Astrocyte (in vitro differentiated cells and primary cell): Measurements from ENCODE around the gene ECI1. TPM values are rescaled to one million over a fixed set of nuclear protein-coding genes. Genes with fewer than 3 reads are reported as not detected.

ENCODE experiments used
- DNase-seq: peaks from one replicate; pipeline ENCODE4 v3.0.0-alpha.2; 2010; ENCODE audit warnings: low read depth
- FAIRE-seq: peaks from 2 replicates; lab custom pipeline; 2011; peaks lifted over from hg19 to GRCh38; lab: Jason Lieb, UNC
- H2AFZ ChIP-seq: 2 replicates; pipeline ENCODE4 v1.6.0; 2012; ENCODE audit warnings: low read depth, low read length, inconsistent platforms
- H3K27ac ChIP-seq: 2 replicates; pipeline ENCODE4 v1.5.1; 2011; ENCODE audit warnings: low read depth, low read length, inconsistent platforms
- H3K27me3 ChIP-seq: 2 replicates; pipeline ENCODE4 v1.6.0; 2011; ENCODE audit warnings: low read length, inconsistent platforms; ENCODE audit not compliant: insufficient read depth
- H3K36me3 ChIP-seq: 2 replicates; pipeline ENCODE4 v1.5.1; 2011; ENCODE audit warnings: low read length, inconsistent platforms; ENCODE audit not compliant: insufficient read depth
- H3K4me1 ChIP-seq: 2 replicates; pipeline ENCODE4 v1.5.1; 2011; ENCODE audit warnings: low read length, inconsistent platforms; ENCODE audit not compliant: insufficient read depth
- H3K4me2 ChIP-seq: 2 replicates; pipeline ENCODE4 v1.6.0; 2012; ENCODE audit warnings: low read length, inconsistent platforms
- H3K4me3 ChIP-seq: 2 replicates; pipeline ENCODE4 v1.5.1; 2011; ENCODE audit warnings: low read depth, mild to moderate bottlenecking, low read length, inconsistent platforms; ENCODE audit not compliant: insufficient read depth
- H3K79me2 ChIP-seq: 2 replicates; pipeline ENCODE4 v1.6.0; 2012; ENCODE audit warnings: mild to moderate bottlenecking, low read length, inconsistent platforms; ENCODE audit not compliant: insufficient read depth
- H3K9ac ChIP-seq: 2 replicates; pipeline ENCODE4 v1.6.0; 2012; ENCODE audit warnings: mild to moderate bottlenecking, low read length, inconsistent platforms
- H3K9me3 ChIP-seq: 2 replicates; pipeline ENCODE4 v1.5.1; 2012; ENCODE audit warnings: low read depth, mild to moderate bottlenecking, low read length, inconsistent platforms; ENCODE audit not compliant: insufficient read depth
- H4K20me1 ChIP-seq: 2 replicates; pipeline ENCODE4 v1.6.0; 2012; ENCODE audit warnings: low read length, inconsistent platforms; ENCODE audit not compliant: insufficient read depth
- H3K27ac Mint-ChIP-seq: one replicate; pipeline ENCODE4 v1.8.0; 2021; ENCODE audit warnings: mild to moderate bottlenecking, mixed read lengths; ENCODE audit not compliant: unreplicated experiment
- H3K27me3 Mint-ChIP-seq: one replicate; pipeline ENCODE4 v1.8.0; 2021; ENCODE audit warnings: low read depth, mixed read lengths; ENCODE audit not compliant: unreplicated experiment
- H3K36me3 Mint-ChIP-seq: one replicate; pipeline ENCODE4 v1.8.0; 2021; ENCODE audit warnings: low read depth, mixed read lengths; ENCODE audit not compliant: unreplicated experiment
- H3K4me1 Mint-ChIP-seq: one replicate; pipeline ENCODE4 v1.8.0; 2021; ENCODE audit warnings: low read depth, mixed read lengths; ENCODE audit not compliant: unreplicated experiment
- H3K4me3 Mint-ChIP-seq: one replicate; pipeline ENCODE4 v1.8.0; 2021; ENCODE audit warnings: mild to moderate bottlenecking, moderate library complexity, mixed read lengths; ENCODE audit not compliant: unreplicated experiment
- H3K9me3 Mint-ChIP-seq: one replicate; pipeline ENCODE4 v1.8.0; 2021; ENCODE audit warnings: mild to moderate bottlenecking, mixed read lengths; ENCODE audit not compliant: unreplicated experiment
- EZH2 ChIP-seq: IDR thresholded peaks from 2 replicates; pipeline ENCODE4 v1.6.1; 2012; ENCODE audit warnings: mild to moderate bottlenecking, low read length, inconsistent platforms; ENCODE audit not compliant: insufficient read depth
- total RNA-seq: library from RNA; stranded (reverse); gene quantifications from 2 replicates; pipeline ENCODE4 v1.2.1, GENCODE V29; 2021
- TF ChIP-seq, protein P1 (sequence below): IDR thresholded peaks from 2 replicates; pipeline ENCODE4 v1.5.1; 2011; ENCODE audit warnings: low read depth, mild to moderate bottlenecking, inconsistent platforms, low read length, moderate library complexity; ENCODE audit not compliant: insufficient read depth

Gene ECI1
- total RNA-seq, 1 donor from 2014 or later = 53.4 TPM

- Histone ChIP-seq H3K9me3 (no peaks in the 10 kb centered on the region), H3K79me2 (peaks cover 18% of the 10 kb centered on the region), H3K27me3 (no peaks in the 10 kb centered on the region), H3K27ac (no peak overlapping the region), H3K36me3 (no peaks in the 10 kb centered on the region), H3K9ac (peak overlapping the region; percentile 96), H4K20me1 (peaks cover 11% of the 10 kb centered on the region), H3K4me2 (peak overlapping the region; percentile 100), H2AFZ (no peak overlapping the region), H3K4me1 (peaks cover 11% of the 10 kb centered on the region), H3K4me3 (peak overlapping the region; percentile 81)
- H3K27me3 Mint-ChIP-seq = peaks cover 9% of the 10 kb centered on the region
- FAIRE-seq (no peak), DNase-seq (no peak)
- peak overlapping the region; percentile 4 for H3K27ac Mint-ChIP-seq
- no peak for TF ChIP-seq EZH2
- TF ChIP-seq, protein P1, sequence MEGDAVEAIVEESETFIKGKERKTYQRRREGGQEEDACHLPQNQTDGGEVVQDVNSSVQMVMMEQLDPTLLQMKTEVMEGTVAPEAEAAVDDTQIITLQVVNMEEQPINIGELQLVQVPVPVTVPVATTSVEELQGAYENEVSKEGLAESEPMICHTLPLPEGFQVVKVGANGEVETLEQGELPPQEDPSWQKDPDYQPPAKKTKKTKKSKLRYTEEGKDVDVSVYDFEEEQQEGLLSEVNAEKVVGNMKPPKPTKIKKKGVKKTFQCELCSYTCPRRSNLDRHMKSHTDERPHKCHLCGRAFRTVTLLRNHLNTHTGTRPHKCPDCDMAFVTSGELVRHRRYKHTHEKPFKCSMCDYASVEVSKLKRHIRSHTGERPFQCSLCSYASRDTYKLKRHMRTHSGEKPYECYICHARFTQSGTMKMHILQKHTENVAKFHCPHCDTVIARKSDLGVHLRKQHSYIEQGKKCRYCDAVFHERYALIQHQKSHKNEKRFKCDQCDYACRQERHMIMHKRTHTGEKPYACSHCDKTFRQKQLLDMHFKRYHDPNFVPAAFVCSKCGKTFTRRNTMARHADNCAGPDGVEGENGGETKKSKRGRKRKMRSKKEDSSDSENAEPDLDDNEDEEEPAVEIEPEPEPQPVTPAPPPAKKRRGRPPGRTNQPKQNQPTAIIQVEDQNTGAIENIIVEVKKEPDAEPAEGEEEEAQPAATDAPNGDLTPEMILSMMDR = no peak
- peaks cover 4% of the 10 kb centered on the region for H3K4me1 Mint-ChIP-seq
- H3K9me3 Mint-ChIP-seq = peaks cover 7% of the 10 kb centered on the region
- H3K4me3 Mint-ChIP-seq = peak overlapping the region; percentile 81
- H3K36me3 Mint-ChIP-seq = peaks cover 4% of the 10 kb centered on the region
Measured at GRCh38 chr16:2206420-2206779, 45.0 kb downstream of the ECI1 start.

GRCh38 chr16:2205967-2206313 lies 45.4 kb downstream of the ECI1 start:
- H3K9ac ChIP-seq = peak overlapping the region; percentile 96
- peak overlapping the region; percentile 95 for H3K27ac ChIP-seq
- no peaks in the 10 kb centered on the region for H3K27me3 ChIP-seq
- peaks cover 18% of the 10 kb centered on the region for H3K79me2 ChIP-seq
- TF ChIP-seq EZH2 = no peak
- TF ChIP-seq, protein P1 = no peak
- no peaks in the 10 kb centered on the region for H3K9me3 ChIP-seq
- H3K9me3 Mint-ChIP-seq = peaks cover 7% of the 10 kb centered on the region
- H3K27me3 Mint-ChIP-seq = peaks cover 9% of the 10 kb centered on the region
- FAIRE-seq (no peak), DNase-seq (no peak)
- peaks cover 4% of the 10 kb centered on the region for H3K4me1 Mint-ChIP-seq
- H3K4me3 Mint-ChIP-seq = peak overlapping the region; percentile 81
- peak overlapping the region; percentile 96 for H2AFZ ChIP-seq
- peak overlapping the region; percentile 81 for H3K4me3 ChIP-seq
- H4K20me1 ChIP-seq = peaks cover 8% of the 10 kb centered on the region
- peak overlapping the region; percentile 4 for H3K27ac Mint-ChIP-seq
- H3K4me1 ChIP-seq = peaks cover 11% of the 10 kb centered on the region
- H3K36me3 Mint-ChIP-seq = peaks cover 4% of the 10 kb centered on the region
- peak overlapping the region; percentile 100 for H3K4me2 ChIP-seq
- no peaks in the 10 kb centered on the region for H3K36me3 ChIP-seq

- FAIRE-seq = no peak
- Mint-ChIP-seq H3K4me1 (peaks cover 4% of the 10 kb centered on the region), H3K36me3 (peaks cover 4% of the 10 kb centered on the region), H3K9me3 (peaks cover 7% of the 10 kb centered on the region), H3K27me3 (peaks cover 14% of the 10 kb centered on the region), H3K27ac (peak within 1 kb of the TSS; percentile 4), H3K4me3 (peak within 1 kb of the TSS; percentile 90)
- Histone ChIP-seq H3K27me3 (no peaks in the 10 kb centered on the region), H3K36me3 (no peaks in the 10 kb centered on the region), H3K4me2 (peak within 1 kb of the TSS; percentile 100), H3K9ac (peak within 1 kb of the TSS; percentile 96), H3K27ac (peak within 1 kb of the TSS; percentile 95), H3K4me3 (peak within 1 kb of the TSS; percentile 81), H4K20me1 (peaks cover 2% of the 10 kb centered on the region), H3K4me1 (peaks cover 11% of the 10 kb centered on the region), H2AFZ (peak within 1 kb of the TSS; percentile 96), H3K9me3 (no peaks in the 10 kb centered on the region), H3K79me2 (peaks cover 18% of the 10 kb centered on the region)
- no peak for TF ChIP-seq EZH2
- TF ChIP-seq, protein P1 = no peak
- peak; percentile 68 for DNase-seq
Measured at GRCh38 chr16:2205104-2205966, 46.1 kb downstream of the ECI1 start, which contains the start of gene MLST8. MLST8 (plus strand) TSS chr16:2205454; CDS start chr16:2206086, 632 bp downstream.
